IPS-20b (cell line): ENCODE results near the gene LMO7.

Source experiments
- H3K27ac ChIP-seq: one replicate; pipeline ENCODE4 v1.5.1; 2013; ENCODE audit warnings: low read length
- H3K27me3 ChIP-seq: 2 replicates; pipeline ENCODE4 v1.6.1; 2013; ENCODE audit warnings: mild to moderate bottlenecking, low read length, inconsistent platforms; ENCODE audit not compliant: insufficient read depth
- H3K36me3 ChIP-seq: 2 replicates; pipeline ENCODE4 v1.6.1; 2013; ENCODE audit warnings: low read depth, mild to moderate bottlenecking, inconsistent platforms, low read length, moderate library complexity; ENCODE audit not compliant: insufficient read depth
- H3K4me1 ChIP-seq: 2 replicates; pipeline ENCODE4 v1.6.1; 2013; ENCODE audit warnings: mild to moderate bottlenecking, control low read depth, inconsistent platforms, low read length, moderate library complexity; ENCODE audit not compliant: insufficient read depth
- H3K4me3 ChIP-seq: 2 replicates; pipeline ENCODE4 v1.5.1; 2013; ENCODE audit warnings: mild to moderate bottlenecking, low read length, inconsistent platforms
- H3K9ac ChIP-seq: 2 replicates; pipeline ENCODE4 v1.6.1; 2013; ENCODE audit warnings: low read depth, mild to moderate bottlenecking, inconsistent platforms, low read length, moderate library complexity
- H3K9me3 ChIP-seq: 2 replicates; pipeline ENCODE4 v1.6.1; 2013; ENCODE audit warnings: mild to moderate bottlenecking, low read depth, low read length, inconsistent platforms; ENCODE audit not compliant: insufficient read depth

LMO7 gene

DNA sequence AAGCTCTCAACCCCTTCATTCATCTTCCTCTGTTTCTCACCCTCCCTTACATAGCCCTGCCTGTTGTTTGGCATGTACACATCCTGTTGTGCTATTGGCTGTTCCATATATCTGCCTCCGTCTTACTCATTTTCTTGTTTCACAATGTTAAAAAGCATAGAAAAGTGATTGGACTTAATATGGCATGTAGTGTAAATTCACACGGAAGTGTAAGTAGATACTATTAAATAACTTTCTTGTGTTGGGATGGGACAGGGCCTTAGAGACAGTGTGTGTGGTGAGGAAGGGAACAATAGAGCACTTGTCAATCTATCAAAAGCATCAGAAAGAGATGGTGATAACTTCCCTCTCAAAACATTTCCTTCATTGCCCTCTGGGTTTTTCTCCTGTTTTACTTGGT lies 12.3 kb downstream of the LMO7 start:
- Histone ChIP-seq H3K27ac (no peak overlapping the region), H3K4me1 (no peaks in the 10 kb centered on the region), H3K9me3 (no peaks in the 10 kb centered on the region), H3K36me3 (no peaks in the 10 kb centered on the region), H3K27me3 (no peaks in the 10 kb centered on the region), H3K9ac (no peak overlapping the region), H3K4me3 (no peak overlapping the region)

GRCh38 chr13:75651013-75651412 lies 14.9 kb downstream of the LMO7 start:
- H3K9ac ChIP-seq, result no peak overlapping the region
- no peaks in the 10 kb centered on the region for H3K36me3 ChIP-seq
- H3K27me3 ChIP-seq, result no peaks in the 10 kb centered on the region
- no peaks in the 10 kb centered on the region for H3K9me3 ChIP-seq
- H3K4me3 ChIP-seq, result no peak overlapping the region
- H3K27ac ChIP-seq, result no peak overlapping the region
- H3K4me1 ChIP-seq, result no peaks in the 10 kb centered on the region

DNA sequence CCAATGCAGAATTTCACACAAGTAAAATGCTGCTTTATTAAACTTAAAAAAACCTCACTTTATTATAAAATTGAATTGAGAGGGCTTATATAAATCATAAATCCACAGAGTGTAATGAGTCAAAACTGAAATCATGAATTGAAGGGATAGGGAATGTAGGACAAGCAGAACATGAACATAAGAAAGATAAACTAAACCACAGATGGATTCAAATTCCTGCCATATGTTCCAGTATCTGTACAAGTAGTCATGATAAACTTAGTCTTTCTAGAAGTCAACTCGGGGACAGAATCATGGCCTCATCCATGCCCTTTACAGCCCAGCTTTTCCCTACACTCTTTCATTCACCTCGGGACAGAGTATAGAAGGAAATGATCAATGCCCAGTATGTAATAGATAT lies 16.6 kb downstream of the LMO7 start:
- H3K27ac ChIP-seq, result no peak overlapping the region
- no peak overlapping the region for H3K9ac ChIP-seq
- H3K4me1 ChIP-seq, result no peaks in the 10 kb centered on the region
- H3K4me3 ChIP-seq, result no peak overlapping the region
- no peaks in the 10 kb centered on the region for H3K27me3 ChIP-seq
- H3K36me3 ChIP-seq, result no peaks in the 10 kb centered on the region
- H3K9me3 ChIP-seq, result no peaks in the 10 kb centered on the region

DNA sequence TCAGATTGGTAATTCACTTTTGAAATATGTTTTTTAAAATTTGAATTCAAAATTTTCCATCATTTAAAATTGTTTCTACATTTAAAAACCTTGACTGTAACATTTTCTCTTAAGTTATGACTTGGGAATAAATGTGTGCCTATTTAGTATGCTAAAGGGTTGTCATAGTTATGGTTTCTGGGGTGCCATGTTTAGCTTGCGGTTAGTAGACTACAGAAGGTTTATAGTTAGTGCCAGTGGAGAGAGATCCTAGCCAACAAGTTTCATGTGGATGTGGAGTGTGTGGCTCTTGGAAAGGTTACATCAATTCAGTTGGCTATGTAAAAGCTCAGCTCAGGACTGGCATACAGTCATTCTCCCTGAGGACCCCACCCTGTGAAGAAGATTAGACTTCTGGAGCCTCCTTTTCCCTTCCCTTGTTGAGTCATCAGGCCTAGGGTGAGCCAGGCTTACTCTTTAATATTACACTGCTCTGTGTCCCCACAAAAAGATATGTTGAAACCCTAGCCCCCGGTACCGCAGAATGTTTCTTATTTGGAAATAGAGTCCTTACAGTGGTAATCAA lies 20.4 kb downstream of the LMO7 start:
- H3K4me3 ChIP-seq, result no peak overlapping the region
- H3K27ac ChIP-seq, result no peak overlapping the region
- no peaks in the 10 kb centered on the region for H3K9me3 ChIP-seq
- H3K36me3 ChIP-seq, result no peaks in the 10 kb centered on the region
- no peaks in the 10 kb centered on the region for H3K27me3 ChIP-seq
- H3K9ac ChIP-seq, result no peak overlapping the region
- no peaks in the 10 kb centered on the region for H3K4me1 ChIP-seq

DNA sequence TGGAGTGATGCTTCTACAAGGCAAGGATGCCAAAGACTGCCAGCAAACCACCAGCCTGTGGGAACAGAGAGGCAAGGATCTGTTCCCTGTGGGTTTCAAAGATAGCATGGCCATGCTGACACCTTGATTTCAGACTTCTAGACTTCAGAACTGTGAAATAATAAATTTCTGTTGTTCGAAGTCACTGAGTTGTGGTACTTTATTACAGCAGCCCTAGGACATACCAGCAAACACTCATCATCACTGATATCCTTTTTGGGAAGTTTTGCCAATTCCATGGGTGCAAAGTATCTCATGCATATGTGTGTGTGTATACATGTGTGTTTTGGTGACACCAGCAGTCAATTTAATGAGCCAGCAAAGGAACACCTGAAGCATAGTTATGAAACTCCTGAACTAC lies 21.0 kb downstream of the LMO7 start:
- Histone ChIP-seq H3K36me3 (no peaks in the 10 kb centered on the region), H3K9me3 (no peaks in the 10 kb centered on the region), H3K4me3 (no peak overlapping the region), H3K27me3 (no peaks in the 10 kb centered on the region), H3K9ac (no peak overlapping the region), H3K27ac (no peak overlapping the region), H3K4me1 (no peaks in the 10 kb centered on the region)

GRCh38 chr13:75660694-75661093 lies 24.6 kb downstream of the LMO7 start:
- no peaks in the 10 kb centered on the region for H3K4me1 ChIP-seq
- no peaks in the 10 kb centered on the region for H3K36me3 ChIP-seq
- H3K27me3 ChIP-seq, result no peaks in the 10 kb centered on the region
- H3K4me3 ChIP-seq, result no peak overlapping the region
- H3K9me3 ChIP-seq, result no peaks in the 10 kb centered on the region
- H3K9ac ChIP-seq, result no peak overlapping the region
- H3K27ac ChIP-seq, result no peak overlapping the region

GRCh38 chr13:75661443-75661842 lies 25.3 kb downstream of the LMO7 start:
- H3K4me1 ChIP-seq, result no peaks in the 10 kb centered on the region
- no peaks in the 10 kb centered on the region for H3K9me3 ChIP-seq
- no peak overlapping the region for H3K9ac ChIP-seq
- no peak overlapping the region for H3K4me3 ChIP-seq
- no peaks in the 10 kb centered on the region for H3K27me3 ChIP-seq
- H3K36me3 ChIP-seq, result no peaks in the 10 kb centered on the region
- H3K27ac ChIP-seq, result no peak overlapping the region

DNA sequence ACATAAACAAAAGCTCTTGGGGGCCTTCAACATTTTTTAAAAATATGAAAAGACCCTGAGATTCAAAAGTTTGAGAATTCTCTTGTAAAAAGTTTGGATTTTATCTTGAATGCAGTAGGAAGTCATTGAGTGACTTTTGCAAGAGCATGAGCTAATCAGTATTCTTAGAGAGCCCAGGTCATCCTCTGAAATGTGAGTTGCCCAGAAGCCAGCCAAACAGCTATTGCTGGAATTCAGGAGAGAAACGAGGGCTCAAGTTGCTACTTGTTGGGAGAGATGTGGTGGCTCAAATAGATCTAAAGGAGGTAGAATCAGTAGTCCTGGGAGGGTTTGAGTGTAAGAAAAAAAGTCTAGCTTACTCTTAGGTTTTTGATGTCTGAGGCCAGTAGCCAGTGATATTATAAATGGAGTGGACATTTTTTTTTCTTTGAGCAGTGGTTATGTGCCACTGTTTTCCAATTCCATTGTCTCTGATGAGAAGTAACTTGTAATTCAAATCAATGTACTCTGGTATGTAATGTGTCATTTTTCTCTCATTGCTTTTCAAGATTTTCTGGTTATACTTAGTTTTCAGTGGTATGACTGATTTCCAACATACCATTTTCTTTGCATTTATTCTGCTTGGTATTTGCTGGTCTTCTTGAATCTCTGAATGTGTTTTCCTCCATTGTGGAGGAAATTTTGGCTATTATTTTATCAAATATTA lies 30.7 kb downstream of the LMO7 start:
- no peak overlapping the region for H3K4me3 ChIP-seq
- H3K36me3 ChIP-seq, result no peaks in the 10 kb centered on the region
- H3K9ac ChIP-seq, result no peak overlapping the region
- H3K4me1 ChIP-seq, result no peaks in the 10 kb centered on the region
- no peaks in the 10 kb centered on the region for H3K27me3 ChIP-seq
- H3K27ac ChIP-seq, result no peak overlapping the region
- H3K9me3 ChIP-seq, result no peaks in the 10 kb centered on the region

GRCh38 chr13:75669706-75670105 lies 33.6 kb downstream of the LMO7 start:
- Histone ChIP-seq H3K27me3 (no peaks in the 10 kb centered on the region), H3K4me1 (no peaks in the 10 kb centered on the region), H3K4me3 (no peak overlapping the region), H3K9ac (no peak overlapping the region), H3K36me3 (no peaks in the 10 kb centered on the region), H3K9me3 (no peaks in the 10 kb centered on the region), H3K27ac (no peak overlapping the region)

- Histone ChIP-seq H3K36me3 (no peaks in the 10 kb centered on the region), H3K9me3 (no peaks in the 10 kb centered on the region), H3K4me3 (no peak overlapping the region), H3K4me1 (peaks cover 2% of the 10 kb centered on the region), H3K27ac (no peak overlapping the region), H3K27me3 (no peaks in the 10 kb centered on the region), H3K9ac (no peak overlapping the region)
These were observed 34.4 kb downstream of the LMO7 start for GRCh38 chr13:75670496-75670895.

DNA sequence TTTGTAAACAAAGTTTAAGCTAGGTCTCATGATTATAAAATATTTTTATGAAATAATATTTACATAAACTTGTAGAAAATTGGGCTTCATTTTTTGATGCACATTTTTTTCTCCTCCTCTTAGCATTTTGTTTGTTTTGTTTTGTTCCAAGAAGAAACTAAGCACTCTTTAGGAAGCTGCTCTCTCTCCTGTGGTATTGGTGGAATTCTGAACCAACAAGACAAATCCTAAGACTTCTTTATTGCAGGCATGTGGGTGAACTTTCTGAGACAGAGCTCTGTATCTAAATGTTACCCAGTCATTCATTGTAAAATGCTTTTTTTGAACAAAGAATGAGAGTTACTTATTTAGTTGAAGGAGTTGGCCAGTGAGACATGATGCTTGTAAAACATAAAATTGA lies 39.3 kb downstream of the LMO7 start:
- Histone ChIP-seq H3K4me3 (no peak overlapping the region), H3K9me3 (no peaks in the 10 kb centered on the region), H3K9ac (no peak overlapping the region), H3K36me3 (no peaks in the 10 kb centered on the region), H3K27me3 (no peaks in the 10 kb centered on the region), H3K27ac (no peak overlapping the region), H3K4me1 (peaks cover 14% of the 10 kb centered on the region)

- Histone ChIP-seq H3K9ac (no peak overlapping the region), H3K36me3 (no peaks in the 10 kb centered on the region), H3K4me1 (peaks cover 14% of the 10 kb centered on the region), H3K27me3 (no peaks in the 10 kb centered on the region), H3K27ac (no peak overlapping the region), H3K4me3 (no peak overlapping the region), H3K9me3 (no peaks in the 10 kb centered on the region)
These were observed 43.3 kb downstream of the LMO7 start for GRCh38 chr13:75679459-75679858.
